Measurements from ENCODE around the gene LSM7.

Gene LSM7

GRCh38 chr19:2328401-2329148 is at the start of gene LSM7, which contains the start of gene SPPL2B:
Gene LSM7 (minus strand): TSS chr19:2328586. CDS start chr19:2328566, 20 bp downstream.
Gene SPPL2B (plus strand): TSS chr19:2328684. CDS start chr19:2328710, 26 bp downstream.
- peak; percentile 94 for DNase-seq

GRCh38 chr19:2376784-2377519 is 48.6 kb upstream of the LSM7 start:
- DNase-seq = no peak

GRCh38 chr19:2375353-2376121 is 47.2 kb upstream of the LSM7 start:
- no peak for DNase-seq

GRCh38 chr19:2374808-2375207 is 46.4 kb upstream of the LSM7 start:
- no peak for DNase-seq

GRCh38 chr19:2372076-2372612 is 43.8 kb upstream of the LSM7 start:
- DNase-seq = no peak

- DNase-seq = no peak
Observed at GRCh38 chr19:2371656-2372055, 43.3 kb upstream of the LSM7 start.

GRCh38 chr19:2365201-2365970 is 37.0 kb upstream of the LSM7 start:
- no peak for DNase-seq

- DNase-seq = no peak
Observed at GRCh38 chr19:2363419-2363818, 35.0 kb upstream of the LSM7 start.

GRCh38 chr19:2362970-2363300 is 34.5 kb upstream of the LSM7 start:
- no peak for DNase-seq

- no peak for DNase-seq
Observed at GRCh38 chr19:2362046-2362969, 33.9 kb upstream of the LSM7 start.

GRCh38 chr19:2361246-2362045 is 33.1 kb upstream of the LSM7 start:
- no peak for DNase-seq

GRCh38 chr19:2360833-2361232 is 32.4 kb upstream of the LSM7 start:
- DNase-seq = no peak

- no peak for DNase-seq
Observed at GRCh38 chr19:2359992-2360685, 31.8 kb upstream of the LSM7 start, which contains the start of gene TMPRSS9. Gene TMPRSS9 (plus strand): TSS chr19:2360265. CDS start chr19:2389786, 29,521 bp downstream.

- no peak for DNase-seq
Observed at GRCh38 chr19:2358548-2359173, 30.3 kb upstream of the LSM7 start.

- DNase-seq = no peak
Observed at GRCh38 chr19:2357279-2358206, 29.2 kb upstream of the LSM7 start.

GRCh38 chr19:2356036-2356646 is 27.8 kb upstream of the LSM7 start:
- DNase-seq = no peak

All from right hindlimb (tissue), 1 donor.